Neural cell (in vitro differentiated cells): ENCODE measurements around the gene CDC34.

Experiments
- TAF1 ChIP-seq: IDR thresholded peaks from 2 replicates; pipeline ENCODE4 v1.6.1; 2012; ENCODE audit warnings: low read depth
- TF ChIP-seq, protein P1 (sequence below): fragments of 450-650 bp; IDR thresholded peaks from 2 replicates; pipeline ENCODE4 v1.5.1; 2014; ENCODE audit warnings: antibody characterized with exemption, mild to moderate bottlenecking, moderate library complexity; ENCODE audit not compliant: poor library complexity, severe bottlenecking

DNA sequence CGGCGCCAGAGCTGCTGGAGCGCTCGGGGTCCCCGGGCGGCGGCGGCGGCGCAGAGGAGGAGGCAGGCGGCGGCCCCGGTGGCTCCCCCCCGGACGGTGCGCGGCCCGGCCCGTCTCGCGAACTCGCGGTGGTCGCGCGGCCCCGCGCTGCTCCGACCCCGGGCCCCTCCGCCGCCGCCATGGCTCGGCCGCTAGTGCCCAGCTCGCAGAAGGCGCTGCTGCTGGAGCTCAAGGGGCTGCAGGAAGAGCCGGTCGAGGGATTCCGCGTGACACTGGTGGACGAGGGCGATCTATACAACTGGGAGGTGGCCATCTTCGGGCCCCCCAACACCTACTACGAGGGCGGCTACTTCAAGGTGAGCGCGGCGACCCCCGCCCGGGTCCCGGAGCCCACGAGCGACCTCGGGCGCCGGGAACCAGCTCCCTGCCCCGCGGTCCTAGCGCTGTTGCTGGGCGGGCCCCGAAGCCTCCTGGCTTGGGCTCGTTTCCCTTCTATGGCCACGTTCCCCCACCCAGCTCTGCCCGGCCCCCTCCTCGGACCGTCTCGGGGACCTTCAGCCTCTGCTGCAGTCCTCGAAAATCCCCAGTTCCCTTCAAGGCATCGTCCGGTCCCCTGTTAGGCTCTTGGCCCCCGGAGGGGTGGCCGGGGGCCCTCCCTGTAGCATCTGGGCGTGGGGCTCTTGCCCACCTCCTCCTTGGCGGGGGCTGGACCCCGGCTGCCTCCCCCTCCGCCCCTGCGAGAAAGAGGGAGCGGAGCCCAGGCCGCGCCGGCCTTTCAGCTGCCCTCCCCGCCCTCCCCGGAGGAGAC lies at the start of gene CDC34:
- TF ChIP-seq, protein P1, sequence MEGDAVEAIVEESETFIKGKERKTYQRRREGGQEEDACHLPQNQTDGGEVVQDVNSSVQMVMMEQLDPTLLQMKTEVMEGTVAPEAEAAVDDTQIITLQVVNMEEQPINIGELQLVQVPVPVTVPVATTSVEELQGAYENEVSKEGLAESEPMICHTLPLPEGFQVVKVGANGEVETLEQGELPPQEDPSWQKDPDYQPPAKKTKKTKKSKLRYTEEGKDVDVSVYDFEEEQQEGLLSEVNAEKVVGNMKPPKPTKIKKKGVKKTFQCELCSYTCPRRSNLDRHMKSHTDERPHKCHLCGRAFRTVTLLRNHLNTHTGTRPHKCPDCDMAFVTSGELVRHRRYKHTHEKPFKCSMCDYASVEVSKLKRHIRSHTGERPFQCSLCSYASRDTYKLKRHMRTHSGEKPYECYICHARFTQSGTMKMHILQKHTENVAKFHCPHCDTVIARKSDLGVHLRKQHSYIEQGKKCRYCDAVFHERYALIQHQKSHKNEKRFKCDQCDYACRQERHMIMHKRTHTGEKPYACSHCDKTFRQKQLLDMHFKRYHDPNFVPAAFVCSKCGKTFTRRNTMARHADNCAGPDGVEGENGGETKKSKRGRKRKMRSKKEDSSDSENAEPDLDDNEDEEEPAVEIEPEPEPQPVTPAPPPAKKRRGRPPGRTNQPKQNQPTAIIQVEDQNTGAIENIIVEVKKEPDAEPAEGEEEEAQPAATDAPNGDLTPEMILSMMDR: no peak
- TF ChIP-seq TAF1: no peak
